Transverse colon (tissue), 4 donors: ENCODE results near the gene PTK7.

Experiments used
- POLR2A ChIP-seq: fragments of 450-650 bp; IDR thresholded peaks from one replicate; pipeline ENCODE4 v1.6.1; 2016; ENCODE audit warnings: antibody characterized with exemption, mild to moderate bottlenecking, moderate library complexity
- POLR2AphosphoS5 ChIP-seq, 3 donors: sonication (generic); formaldehyde crosslinking; IDR thresholded peaks; one replicate each; pipeline ENCODE4 v1.6.1; 2016; ENCODE audit warnings: antibody characterized with exemption in 3 of 3
- TF ChIP-seq, protein P1 (sequence below), 5 experiments: fragments of 200-600 bp in 3 of 5; fragments of 450-650 bp in 2 of 5; sonication (generic) in 3 of 5; IDR thresholded peaks; 1 replicate in 2 of 5; 2 replicates in 3 of 5; pipeline ENCODE4 v1.5.1; 2016 to 2017; ENCODE audit warnings: antibody characterized with exemption in 5 of 5, inconsistent platforms in 3 of 5, mild to moderate bottlenecking in 2 of 5, moderate library complexity in 1 of 5

DNA sequence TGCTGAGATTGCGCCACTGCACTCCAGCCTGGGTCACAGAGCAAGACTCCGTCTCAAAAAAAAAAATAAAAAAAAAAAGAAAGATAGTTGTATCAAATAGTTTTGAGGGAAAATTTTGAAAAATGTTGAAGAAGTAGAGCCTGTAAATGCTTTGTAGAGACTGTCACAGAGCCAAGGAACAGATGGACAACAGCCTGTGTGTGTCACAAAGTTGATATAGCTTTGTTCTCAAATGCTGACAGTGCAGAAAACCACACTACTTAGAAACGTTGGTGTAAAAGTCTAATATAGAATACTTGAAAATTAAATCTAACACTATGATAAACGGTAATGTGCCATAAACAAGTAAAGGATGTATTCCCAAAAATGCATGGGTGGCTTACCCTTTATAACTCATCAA, 25.4 kb downstream of the PTK7 start:
- TF ChIP-seq, protein P1, sequence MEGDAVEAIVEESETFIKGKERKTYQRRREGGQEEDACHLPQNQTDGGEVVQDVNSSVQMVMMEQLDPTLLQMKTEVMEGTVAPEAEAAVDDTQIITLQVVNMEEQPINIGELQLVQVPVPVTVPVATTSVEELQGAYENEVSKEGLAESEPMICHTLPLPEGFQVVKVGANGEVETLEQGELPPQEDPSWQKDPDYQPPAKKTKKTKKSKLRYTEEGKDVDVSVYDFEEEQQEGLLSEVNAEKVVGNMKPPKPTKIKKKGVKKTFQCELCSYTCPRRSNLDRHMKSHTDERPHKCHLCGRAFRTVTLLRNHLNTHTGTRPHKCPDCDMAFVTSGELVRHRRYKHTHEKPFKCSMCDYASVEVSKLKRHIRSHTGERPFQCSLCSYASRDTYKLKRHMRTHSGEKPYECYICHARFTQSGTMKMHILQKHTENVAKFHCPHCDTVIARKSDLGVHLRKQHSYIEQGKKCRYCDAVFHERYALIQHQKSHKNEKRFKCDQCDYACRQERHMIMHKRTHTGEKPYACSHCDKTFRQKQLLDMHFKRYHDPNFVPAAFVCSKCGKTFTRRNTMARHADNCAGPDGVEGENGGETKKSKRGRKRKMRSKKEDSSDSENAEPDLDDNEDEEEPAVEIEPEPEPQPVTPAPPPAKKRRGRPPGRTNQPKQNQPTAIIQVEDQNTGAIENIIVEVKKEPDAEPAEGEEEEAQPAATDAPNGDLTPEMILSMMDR (IDR thresholded peaks at IDR 0.05), result no peak
- TF ChIP-seq POLR2A (no peak), POLR2AphosphoS5 (IDR thresholded peaks at IDR 0.05) (no peak)
